Mammary epithelial cell (primary cell): ENCODE data around the gene ACTN1.

Experiments used
- CTCF ChIP-seq, 2 donors: IDR thresholded peaks in 1 of 2; conservative IDR thresholded peaks in 1 of 2; 2 replicates each; pipeline ENCODE4 v1.5.1; 2011 to 2012; ENCODE audit warnings: inconsistent platforms in 2 of 2, low read length in 2 of 2, mild to moderate bottlenecking in 2 of 2, control low read depth in 1 of 2, low read depth in 1 of 2; ENCODE audit not compliant: insufficient read depth in 1 of 2; ENCODE audit errors: extremely low read depth in 1 of 2
- EZH2 ChIP-seq: IDR thresholded peaks from 2 replicates; pipeline ENCODE4 v1.6.1; 2012; ENCODE audit warnings: low read length, inconsistent platforms, borderline replicate concordance

DNA sequence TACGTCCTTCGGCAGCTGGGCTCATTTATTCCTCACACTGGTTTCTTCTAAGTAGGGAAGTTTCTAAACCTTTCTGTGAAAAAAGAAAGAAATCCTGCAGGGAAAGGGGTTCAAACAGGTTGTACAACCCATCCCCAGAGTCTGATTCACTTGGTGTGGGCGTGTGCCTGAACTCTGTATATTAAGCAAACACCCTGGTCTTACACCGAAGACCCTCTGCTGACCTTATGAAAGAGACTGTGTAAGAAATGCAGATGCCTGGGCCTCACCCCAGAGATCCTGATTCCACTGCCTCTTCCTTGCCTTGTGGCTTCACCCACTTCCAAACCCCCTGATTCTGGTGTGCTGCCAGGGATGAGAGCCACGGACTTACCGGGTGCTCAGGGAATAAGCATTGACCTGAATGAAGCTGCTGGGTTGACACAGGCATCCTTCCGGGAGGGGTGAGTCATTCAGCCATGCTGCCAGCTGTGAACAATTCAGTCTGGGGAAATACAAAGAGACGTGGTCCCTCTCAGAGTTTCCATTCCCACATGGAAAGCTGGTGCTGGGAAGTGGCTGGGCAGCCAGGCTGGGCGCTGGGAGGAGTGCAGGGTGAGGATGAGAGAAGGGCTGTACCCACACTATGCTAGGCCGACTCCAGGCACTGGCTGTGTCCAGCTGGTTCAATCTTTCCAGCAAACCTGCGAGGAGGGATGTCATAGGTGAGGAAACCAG, 26.5 kb upstream of the ACTN1 start:
- no peak for TF ChIP-seq CTCF (conservative IDR thresholded peaks at IDR 0.05 in 1 of 2, IDR thresholded peaks at IDR 0.05 in 1 of 2; ENCODE audit: extremely low read depth in 1 of 2, insufficient read depth in 1 of 2, low read depth in 1 of 2, low read length in 2 of 2)
- no peak for TF ChIP-seq EZH2
